PC-9 (cell line): ENCODE results near the gene PLEKHA7. TPM values are rescaled to one million over a fixed set of nuclear protein-coding genes. Genes with fewer than 3 reads are reported as not detected.

ENCODE experiments used
- BruUV-seq: library from RNA; stranded (reverse); fragments of 400-500 nt; replicated peaks from 2 replicates; lab custom pipeline; 2021; lab: Mats Ljungman, UMichigan
- CTCF ChIA-PET: fragments of 300-600 bp; sonication (Branson Sonifier 250); formaldehyde crosslinking; loops from one replicate; lab custom pipeline; 2022; ENCODE audit warnings: antibody characterized with exemption; lab: Charles Lee
- POLR2A ChIA-PET: fragments of 300-600 bp; sonication (Branson Sonifier 250); formaldehyde crosslinking; loops from one replicate; lab custom pipeline; 2022; ENCODE audit warnings: antibody characterized with exemption; ENCODE audit not compliant: unreplicated experiment; lab: Charles Lee
- DNase-seq, 2 experiments: peaks; one replicate each; pipeline versions ENCODE4 v3.0.0 to v3.0.0-alpha.2; 2015 to 2022; ENCODE audit warnings: mixed read lengths in 1 of 2
- H2AFZ ChIP-seq: fragments of 200-600 bp; sonication (generic); 2 replicates; pipeline ENCODE4 v1.8.1; 2017; ENCODE audit warnings: antibody characterized with exemption
- H3F3A ChIP-seq: fragments of 200-600 bp; sonication (generic); 2 replicates; pipeline ENCODE4 v1.8.1; 2017; ENCODE audit warnings: antibody characterized with exemption, mild to moderate bottlenecking, low read depth; ENCODE audit not compliant: insufficient read depth
- H3K27ac ChIP-seq: fragments of 200-600 bp; sonication (generic); 2 replicates; pipeline ENCODE4 v1.6.1; 2016; ENCODE audit warnings: mixed run types
- H3K27me3 ChIP-seq: fragments of 200-600 bp; sonication (generic); 2 replicates; pipeline ENCODE4 v1.6.1; 2016; ENCODE audit warnings: low read depth, mixed run types; ENCODE audit not compliant: insufficient read depth
- H3K36me3 ChIP-seq: fragments of 200-600 bp; sonication (generic); 2 replicates; pipeline ENCODE4 v1.6.1; 2016; ENCODE audit warnings: low read depth, mixed run types
- H3K4me1 ChIP-seq: fragments of 200-600 bp; sonication (generic); replicated peaks from 2 replicates; pipeline ENCODE4 v1.6.1; 2016; ENCODE audit warnings: mixed run types; ENCODE audit not compliant: insufficient read depth
- H3K4me2 ChIP-seq: fragments of 200-600 bp; sonication (generic); 2 replicates; pipeline ENCODE4 v1.6.1; 2017; ENCODE audit warnings: mixed run types
- H3K4me3 ChIP-seq: fragments of 200-600 bp; sonication (generic); 2 replicates; pipeline ENCODE4 v1.6.1; 2016; ENCODE audit warnings: mixed run types
- H3K79me2 ChIP-seq: fragments of 200-600 bp; sonication (generic); 2 replicates; pipeline ENCODE4 v1.6.1; 2017; ENCODE audit warnings: low read depth, mixed run types
- H3K9me2 ChIP-seq: fragments of 200-600 bp; sonication (generic); 2 replicates; pipeline ENCODE4 v1.8.1; 2017; ENCODE audit warnings: mild to moderate bottlenecking; ENCODE audit not compliant: insufficient read depth
- H3K9me3 ChIP-seq: fragments of 200-600 bp; sonication (generic); 2 replicates; pipeline ENCODE4 v1.8.1; 2016; ENCODE audit warnings: low read depth; ENCODE audit not compliant: insufficient read depth
- H4K20me1 ChIP-seq: fragments of 200-600 bp; sonication (generic); 2 replicates; pipeline ENCODE4 v1.8.1; 2017; ENCODE audit not compliant: insufficient read depth
- CTCF ChIP-seq: fragments of 200-600 bp; sonication (generic); conservative IDR thresholded peaks from 2 replicates; pipeline ENCODE4 v1.6.1; 2017; ENCODE audit warnings: mixed run types, antibody characterized with exemption, mild to moderate bottlenecking, moderate library complexity
- EZH2 ChIP-seq: fragments of 200-600 bp; sonication (generic); IDR thresholded peaks from 2 replicates; pipeline ENCODE4 v1.8.0; 2017; ENCODE audit warnings: antibody characterized with exemption, low read depth
- intact Hi-C: fragments of 100-400 bp; cut with micrococcal nuclease; formaldehyde crosslinking; loops from one replicate; pipeline ENCODE4 v1.10.0; 2022; ENCODE audit not compliant: unreplicated experiment
- total RNA-seq: library from RNA; stranded (reverse); gene quantifications from 2 replicates; pipeline ENCODE4 v1.2.3, GENCODE V29; 2021

The PLEKHA7 gene
- total RNA-seq, 1 experiment from 2014 or later = 26.9 TPM

GRCh38 chr11:16899708-16900303 is 114.4 kb downstream of the PLEKHA7 start:
- intact Hi-C loops = no loop called here
- Histone ChIP-seq H3K79me2 (peaks cover 64% of the 10 kb centered on the region), H4K20me1 (no peaks in the 10 kb centered on the region), H3K9me2 (no peaks in the 10 kb centered on the region), H3K4me1 (peaks cover 33% of the 10 kb centered on the region), H2AFZ (no peak overlapping the region), H3K4me3 (no peak overlapping the region), H3F3A (peaks cover 11% of the 10 kb centered on the region), H3K27me3 (no peaks in the 10 kb centered on the region), H3K27ac (no peak overlapping the region), H3K4me2 (no peak overlapping the region), H3K36me3 (no peaks in the 10 kb centered on the region), H3K9me3 (no peaks in the 10 kb centered on the region)
- POLR2A ChIA-PET = no interaction called here
- no peak for TF ChIP-seq CTCF
- no peak for TF ChIP-seq EZH2
- no peak for DNase-seq
- CTCF ChIA-PET = no interaction called here
- no TSS peak for BruUV-seq

GRCh38 chr11:16898274-16898985 is 115.8 kb downstream of the PLEKHA7 start:
- H2AFZ ChIP-seq = no peak overlapping the region
- H3F3A ChIP-seq = peaks cover 13% of the 10 kb centered on the region
- TF ChIP-seq CTCF (no peak), EZH2 (no peak)
- peaks cover 39% of the 10 kb centered on the region for H3K4me1 ChIP-seq
- no peaks in the 10 kb centered on the region for H3K9me3 ChIP-seq
- H3K4me2 ChIP-seq = no peak overlapping the region
- no peaks in the 10 kb centered on the region for H3K9me2 ChIP-seq
- no peaks in the 10 kb centered on the region for H3K27me3 ChIP-seq
- no peaks in the 10 kb centered on the region for H4K20me1 ChIP-seq
- ChIA-PET POLR2A (no interaction called here), CTCF (no interaction called here)
- DNase-seq = no peak
- intact Hi-C loops = no loop called here
- peaks cover 59% of the 10 kb centered on the region for H3K79me2 ChIP-seq
- H3K27ac ChIP-seq = no peak overlapping the region
- BruUV-seq = no TSS peak
- no peak overlapping the region for H3K4me3 ChIP-seq
- H3K36me3 ChIP-seq = no peaks in the 10 kb centered on the region

- DNase-seq = no peak
- Histone ChIP-seq H3K4me1 (peaks cover 39% of the 10 kb centered on the region), H3F3A (peaks cover 12% of the 10 kb centered on the region), H3K79me2 (peaks cover 61% of the 10 kb centered on the region), H3K9me3 (no peaks in the 10 kb centered on the region), H4K20me1 (no peaks in the 10 kb centered on the region), H3K4me2 (no peak overlapping the region), H3K36me3 (no peaks in the 10 kb centered on the region), H2AFZ (no peak overlapping the region), H3K4me3 (no peak overlapping the region), H3K27ac (no peak overlapping the region), H3K9me2 (no peaks in the 10 kb centered on the region), H3K27me3 (no peaks in the 10 kb centered on the region)
- POLR2A ChIA-PET = interaction anchor here (0.7 kb wide), 1 partner anchor 21 kb away, joined by 4 read pairs; no protein-coding TSS in a partner anchor
- CTCF ChIA-PET = no interaction called here
- no TSS peak for BruUV-seq
- intact Hi-C loops = no loop called here
- TF ChIP-seq EZH2 (no peak), CTCF (no peak)
Observed at GRCh38 chr11:16897470-16898061, 116.6 kb downstream of the PLEKHA7 start.
